NCI-H146 (cell line): ENCODE results near the gene COL11A1.

ENCODE experiments used
- DNase-seq: peaks from one replicate; lab custom pipeline; 2025; lab: John Stamatoyannopoulos, UW

The COL11A1 gene

DNA sequence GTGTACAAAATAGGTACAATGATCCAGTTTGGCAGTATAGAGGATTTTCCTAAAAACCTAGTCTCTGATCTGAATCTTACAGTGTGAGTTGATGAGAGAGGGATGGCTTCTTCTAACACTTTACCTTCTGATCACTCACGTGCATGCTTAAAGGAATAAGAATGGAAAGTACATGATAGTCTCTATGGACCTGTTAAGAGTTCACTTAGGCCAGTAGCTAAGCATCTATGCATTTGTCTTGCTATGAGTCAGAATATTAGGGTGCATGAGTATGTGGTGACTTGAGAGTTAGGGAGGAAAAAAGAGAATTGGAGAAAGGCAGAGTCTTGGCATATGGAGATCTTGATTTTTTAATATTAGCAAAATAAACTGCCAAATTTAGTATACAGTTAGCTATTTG is 206.3 kb downstream of the COL11A1 start:
- no peak for DNase-seq

DNA sequence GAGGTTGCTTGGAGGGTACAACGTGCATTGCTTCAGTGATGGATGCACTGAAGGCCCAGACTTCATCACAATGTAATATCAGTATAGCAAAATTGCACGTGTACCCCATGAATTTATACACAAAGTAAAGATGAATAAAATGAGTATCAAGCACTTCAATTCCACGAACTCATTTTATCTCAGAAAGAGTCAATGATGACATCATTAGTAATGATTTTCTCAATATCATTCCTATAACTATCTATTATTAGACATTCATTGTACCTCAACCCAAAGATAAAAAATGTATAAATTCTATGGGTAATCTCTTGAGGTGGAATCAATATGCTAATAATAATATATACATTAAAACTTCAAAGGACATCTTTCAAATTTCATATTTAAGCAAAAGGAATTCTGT is 208.4 kb downstream of the COL11A1 start:
- DNase-seq, result no peak

DNA sequence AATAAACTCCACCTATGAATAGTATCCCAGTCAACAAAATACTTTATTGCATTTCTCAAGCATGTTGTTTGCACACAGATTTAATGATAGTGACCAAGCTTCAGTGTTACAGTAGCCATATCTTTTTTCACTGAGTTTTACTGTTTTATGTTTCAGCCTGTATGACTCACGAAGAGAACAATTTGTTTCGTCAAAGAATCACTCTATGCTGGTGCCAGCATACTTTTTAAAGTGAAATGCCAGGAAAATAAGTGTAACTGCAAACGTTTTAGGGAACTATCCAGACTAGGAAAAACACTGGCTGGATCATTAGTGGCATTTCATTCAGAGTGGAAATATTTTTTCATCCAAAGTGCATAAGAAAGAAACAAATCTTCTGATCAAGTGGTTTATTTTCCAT is 210.8 kb downstream of the COL11A1 start:
- DNase-seq, result no peak

DNA sequence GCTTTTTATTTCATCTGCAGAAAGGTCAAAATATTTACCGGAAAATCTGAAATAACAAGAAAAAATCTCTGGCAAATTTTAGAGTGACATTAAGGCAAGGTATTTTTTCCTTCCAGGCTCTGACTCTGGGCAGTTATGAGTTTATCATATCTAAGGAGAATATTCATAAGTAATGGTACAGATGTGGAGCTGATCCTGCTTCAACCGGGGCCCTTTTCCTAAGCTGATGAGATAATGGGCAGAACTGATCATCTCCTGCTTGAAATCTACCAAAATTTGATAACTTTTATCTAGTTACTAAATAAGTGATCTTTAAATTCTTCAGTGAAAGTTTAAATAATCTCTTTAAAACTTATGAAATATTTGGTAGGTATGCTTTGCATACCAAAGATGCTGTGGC is 211.6 kb downstream of the COL11A1 start:
- no peak for DNase-seq

DNA sequence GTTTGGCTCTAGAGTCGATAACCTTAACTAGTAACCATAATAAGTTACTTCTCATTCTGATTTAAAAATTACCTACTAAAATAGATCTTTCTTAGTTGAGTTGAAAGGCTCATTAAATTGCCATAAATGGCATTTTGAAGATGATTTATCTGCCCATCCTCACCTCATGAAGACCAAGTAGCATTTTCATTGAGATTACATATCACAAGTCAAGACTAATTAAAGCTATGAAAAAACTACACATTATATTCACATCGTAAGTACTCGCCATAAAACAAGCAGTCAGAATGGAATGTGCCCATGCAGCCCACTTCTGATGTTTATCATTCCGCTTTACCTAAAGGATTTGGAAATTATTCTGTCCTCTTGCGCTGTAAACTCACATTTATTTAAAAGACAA is 212.0 kb downstream of the COL11A1 start:
- no peak for DNase-seq

DNA sequence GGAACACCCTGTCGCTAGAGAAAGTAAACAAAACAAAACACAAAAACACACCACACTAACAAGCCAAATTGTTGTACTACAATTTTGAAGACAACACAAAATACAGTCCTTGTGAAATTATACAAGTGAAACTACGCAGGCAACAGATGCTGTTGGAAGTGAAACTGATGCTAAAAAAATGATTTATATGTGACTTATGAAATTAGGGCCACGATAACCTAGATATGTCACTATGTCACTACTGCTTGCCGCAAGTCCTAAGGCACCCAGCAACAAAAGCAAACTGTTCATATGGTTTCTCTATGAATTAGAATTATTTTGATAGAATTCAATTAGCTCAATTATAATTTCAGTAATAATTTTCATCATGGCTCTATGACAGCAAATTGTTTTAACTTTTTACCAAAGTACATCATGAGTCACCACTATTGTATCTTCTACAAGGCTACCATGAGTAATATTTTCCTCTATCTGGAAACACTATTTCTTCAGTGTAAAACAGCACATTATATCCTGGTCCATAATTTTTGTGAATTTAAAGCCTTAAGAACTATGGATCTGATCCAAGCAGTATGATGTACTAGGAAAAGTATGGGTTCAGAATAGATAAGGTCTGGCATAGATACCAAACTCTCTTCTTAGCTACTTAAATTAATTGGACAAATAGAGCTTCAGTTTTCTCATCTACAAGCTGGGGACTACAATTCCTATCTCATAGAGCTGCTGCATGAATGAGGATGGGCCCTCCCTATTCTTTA is 216.3 kb downstream of the COL11A1 start:
- DNase-seq, result no peak

DNA sequence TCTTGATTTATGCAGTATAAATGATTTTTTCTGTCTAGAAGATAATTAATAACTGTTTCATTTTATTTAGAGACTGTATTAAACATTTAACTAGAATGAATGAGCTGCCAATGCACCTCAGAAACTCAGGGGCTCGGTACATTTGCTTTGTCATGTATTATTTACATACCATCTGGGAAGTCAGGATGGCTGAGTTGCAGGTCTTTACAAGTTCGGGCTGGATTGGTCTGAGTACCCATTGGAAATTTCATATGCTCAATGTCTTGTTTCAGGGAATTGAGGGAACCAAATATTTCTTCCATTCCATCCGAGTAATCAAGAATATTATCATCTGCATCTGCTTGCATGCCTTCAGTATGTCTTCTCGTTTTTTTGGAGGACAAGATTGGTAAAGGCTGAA is 221.7 kb downstream of the COL11A1 start:
- DNase-seq, result no peak

DNA sequence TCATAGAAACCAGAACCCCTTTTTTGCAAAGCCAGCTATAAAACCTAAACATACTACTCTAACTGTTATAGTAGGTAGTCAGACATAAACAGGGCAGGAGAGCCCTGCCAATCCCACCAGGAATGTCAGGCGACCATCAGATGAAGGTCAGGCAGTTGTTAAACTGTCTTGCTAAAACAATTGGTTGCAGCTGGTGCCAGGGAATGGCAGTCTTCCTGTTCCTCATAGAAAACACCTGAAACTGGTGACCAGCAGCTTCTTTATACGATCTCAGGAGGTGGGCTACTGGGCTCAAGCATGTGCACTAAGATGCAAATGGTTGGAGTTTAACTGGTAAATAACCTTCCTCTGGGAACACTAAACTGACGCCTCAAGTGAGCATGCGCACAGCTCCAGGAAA is 224.1 kb downstream of the COL11A1 start:
- DNase-seq, result no peak

DNA sequence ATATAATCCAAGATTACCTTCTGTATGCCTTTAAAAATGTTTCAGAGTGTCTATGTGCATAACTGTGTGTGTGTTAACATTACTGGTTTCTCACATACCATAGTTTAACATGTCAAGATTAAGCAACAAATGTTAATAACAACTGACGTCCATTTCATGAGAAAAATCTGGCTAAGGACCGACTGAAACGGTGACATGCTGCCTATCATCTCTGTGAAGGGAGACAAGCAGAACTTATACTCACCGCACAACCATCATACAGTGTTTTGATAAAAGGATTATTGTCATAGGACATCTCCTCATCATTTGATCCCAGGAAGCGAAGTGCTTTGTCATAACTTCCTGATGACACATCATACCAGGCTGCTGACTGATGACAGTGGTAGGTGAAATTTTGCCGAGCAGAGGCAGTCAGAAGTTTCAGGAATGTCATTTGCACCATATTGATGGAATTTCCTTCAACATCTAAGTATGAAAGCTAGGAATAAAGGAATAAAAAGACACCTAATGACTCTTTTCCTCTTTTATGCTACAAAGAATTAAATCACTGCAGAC is 228.8 kb downstream of the COL11A1 start:
- DNase-seq, result no peak

DNA sequence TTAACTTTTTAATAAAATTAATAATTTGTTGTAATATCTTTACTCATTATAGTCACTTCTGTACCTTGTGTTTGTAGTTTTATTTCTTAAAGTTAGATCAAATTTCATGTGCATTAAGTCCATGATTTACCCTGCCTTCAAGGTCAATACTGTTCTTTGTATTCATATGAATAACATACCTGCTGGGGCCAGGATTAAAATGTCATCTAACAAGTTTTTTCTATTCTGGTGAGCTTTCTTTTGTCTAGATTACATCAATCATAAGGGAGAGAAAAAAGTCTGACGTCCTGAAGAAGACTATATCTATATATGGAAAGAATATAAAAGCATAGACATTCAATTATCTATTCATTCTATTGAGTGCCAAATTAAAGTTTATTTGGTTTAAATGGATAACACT is 232.6 kb downstream of the COL11A1 start:
- peak; percentile 15 for DNase-seq

DNA sequence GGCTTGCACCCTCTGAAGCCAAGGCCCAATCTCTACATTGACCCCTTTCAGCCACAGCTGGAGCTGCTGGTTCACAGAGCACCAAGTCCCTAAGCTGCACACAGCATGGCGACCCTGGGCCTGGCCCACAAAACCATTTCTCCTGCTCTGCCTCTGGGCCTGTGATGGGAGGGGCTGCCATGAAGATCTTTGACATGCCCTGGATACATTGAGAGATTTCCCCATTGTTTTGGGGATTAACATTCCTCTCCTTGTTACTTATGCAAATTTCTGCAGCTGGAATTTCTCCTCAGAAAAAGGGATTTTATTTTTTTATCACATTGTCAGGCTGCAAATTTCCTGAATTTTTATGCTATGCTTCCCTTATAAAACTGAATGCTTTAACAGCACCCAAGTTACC is 235.8 kb downstream of the COL11A1 start:
- no peak for DNase-seq

DNA sequence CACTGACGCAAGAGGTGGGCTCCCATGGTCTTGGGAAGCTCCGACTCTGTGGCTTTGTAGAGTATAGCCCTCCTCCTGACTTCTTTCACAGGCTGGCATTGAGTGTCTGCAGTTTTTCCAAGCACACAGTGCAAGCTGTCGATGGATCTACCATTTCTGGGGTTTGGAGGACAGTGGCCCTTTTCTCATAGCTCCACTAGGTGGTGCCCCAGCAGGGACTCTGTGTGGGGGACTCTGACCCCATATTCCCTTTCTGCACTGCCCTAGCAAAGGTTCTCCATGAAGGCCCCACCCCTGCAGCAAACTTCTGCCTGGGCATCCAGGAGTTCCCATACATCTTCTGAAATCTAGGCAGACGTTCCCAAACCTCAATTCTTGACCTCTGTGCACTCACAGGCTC is 236.2 kb downstream of the COL11A1 start:
- DNase-seq, result no peak

DNA sequence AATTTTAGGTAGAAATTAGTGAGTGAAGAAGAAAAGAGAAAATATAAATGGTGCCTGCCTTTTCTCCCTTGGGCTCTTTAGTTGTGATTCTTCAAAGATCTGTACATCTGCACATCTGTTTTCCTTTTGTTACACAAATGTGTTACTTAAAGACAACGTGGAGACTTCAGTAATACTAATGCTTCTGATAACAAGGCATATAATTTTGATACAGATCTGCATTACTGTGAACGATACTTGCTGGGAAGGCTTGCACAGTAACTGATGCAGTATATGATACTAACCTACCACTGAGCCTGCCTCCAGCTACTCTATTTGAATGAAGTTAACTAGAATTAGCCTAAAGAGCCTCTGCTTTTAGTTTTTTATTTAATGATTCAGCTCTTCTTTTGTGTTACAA is 244.6 kb downstream of the COL11A1 start:
- no peak for DNase-seq

DNA sequence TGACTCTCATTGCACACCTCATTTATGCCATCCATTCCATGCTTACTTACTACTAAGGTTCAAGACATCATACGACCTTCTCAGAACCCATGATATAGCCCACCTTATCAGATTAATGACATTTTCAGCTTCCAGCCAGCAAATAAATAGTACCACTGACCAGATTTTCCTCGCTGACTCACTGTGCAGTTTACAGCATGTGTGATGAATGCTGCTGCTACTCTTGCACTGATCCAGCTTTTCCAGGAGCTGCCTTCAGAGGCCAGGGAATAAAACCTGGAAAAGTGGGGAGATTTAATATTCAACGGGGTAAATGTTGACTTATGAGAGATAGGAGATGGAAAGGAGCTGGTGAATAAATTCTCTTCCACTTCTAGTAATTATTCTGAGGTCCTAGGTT is 247.1 kb downstream of the COL11A1 start:
- no peak for DNase-seq

DNA sequence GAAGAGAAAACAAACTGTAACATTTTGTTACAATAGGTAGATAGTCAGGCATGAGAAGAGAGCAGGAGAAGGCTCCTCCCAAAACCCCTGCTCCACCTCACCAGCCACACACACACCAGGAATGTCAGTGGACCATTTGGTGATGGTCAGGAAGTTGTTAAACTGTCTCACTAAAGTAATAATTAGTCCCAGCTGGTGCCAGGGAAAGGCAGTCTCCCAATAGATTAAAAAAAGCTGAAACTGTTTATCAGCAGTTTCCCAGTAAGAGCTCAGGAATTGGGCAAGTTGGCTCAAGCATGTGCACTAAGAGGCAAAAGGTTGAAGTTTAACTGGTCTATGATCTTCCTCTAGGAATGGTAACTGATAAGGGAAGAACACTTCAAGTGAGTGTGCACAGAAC is 249.6 kb downstream of the COL11A1 start:
- DNase-seq, result no peak

DNA sequence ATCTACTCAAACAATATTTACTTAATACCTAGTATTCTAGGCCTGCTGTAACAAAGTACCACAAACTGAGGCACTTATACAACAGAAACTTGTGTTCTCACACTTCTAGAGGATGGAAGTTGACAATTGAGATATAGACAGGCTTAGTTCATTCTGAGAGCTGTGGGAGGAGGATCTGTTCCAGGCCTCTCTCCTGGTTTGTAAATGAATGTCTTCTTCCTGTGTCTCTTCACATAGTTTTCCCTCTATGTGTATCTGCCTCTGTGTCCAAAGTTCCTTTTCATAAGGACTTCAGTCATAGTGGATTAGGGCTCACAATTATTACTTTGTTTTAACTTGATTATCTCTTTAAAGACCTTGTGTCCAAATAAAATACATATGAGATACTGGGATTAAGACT is 251.1 kb downstream of the COL11A1 start:
- no peak for DNase-seq

DNA sequence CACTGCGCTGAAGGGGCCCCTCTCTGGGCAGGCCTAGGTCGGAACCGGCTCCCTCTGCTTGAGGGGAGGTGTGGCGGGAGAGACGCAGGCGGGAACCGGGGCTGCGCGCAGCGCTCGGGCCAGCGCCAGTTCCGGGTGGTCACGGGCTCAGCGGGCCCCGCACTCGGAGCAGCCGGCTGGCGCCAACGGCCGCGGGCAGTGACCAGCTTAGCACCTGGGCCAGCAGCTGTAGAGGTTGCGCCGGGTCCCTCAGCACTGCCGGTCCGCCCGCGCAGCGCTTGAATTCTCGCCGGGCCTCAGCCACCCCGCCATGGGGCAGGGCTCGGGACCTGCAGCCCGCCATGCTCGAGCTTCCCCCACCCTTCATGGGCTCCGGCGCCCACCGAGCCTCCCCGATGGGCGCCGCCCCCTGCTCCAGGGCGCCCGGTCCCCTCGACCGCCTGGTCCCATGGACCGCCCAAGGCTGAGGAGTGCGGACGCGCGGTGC is 254.6 kb downstream of the COL11A1 start:
- DNase-seq, result no peak

DNA sequence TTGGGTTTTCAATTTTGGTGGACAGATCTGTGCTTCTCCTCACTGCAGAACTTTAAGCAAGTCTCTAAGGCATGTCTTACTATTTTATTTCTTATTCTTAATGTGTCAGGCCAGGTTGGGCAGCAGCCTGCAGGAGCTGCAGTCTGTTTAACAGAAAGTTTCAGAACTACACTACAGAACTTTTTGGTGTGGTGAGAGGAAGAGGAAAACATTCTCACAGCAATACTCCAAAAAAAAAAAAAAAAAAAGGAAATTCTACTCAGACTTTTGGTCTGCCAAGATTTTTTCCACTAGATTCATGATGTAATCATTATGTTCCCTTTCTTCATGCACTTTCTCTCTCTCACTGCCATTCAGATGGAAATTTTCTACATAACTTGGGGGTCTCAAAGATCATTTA is 255.2 kb downstream of the COL11A1 start:
- DNase-seq, result no peak

DNA sequence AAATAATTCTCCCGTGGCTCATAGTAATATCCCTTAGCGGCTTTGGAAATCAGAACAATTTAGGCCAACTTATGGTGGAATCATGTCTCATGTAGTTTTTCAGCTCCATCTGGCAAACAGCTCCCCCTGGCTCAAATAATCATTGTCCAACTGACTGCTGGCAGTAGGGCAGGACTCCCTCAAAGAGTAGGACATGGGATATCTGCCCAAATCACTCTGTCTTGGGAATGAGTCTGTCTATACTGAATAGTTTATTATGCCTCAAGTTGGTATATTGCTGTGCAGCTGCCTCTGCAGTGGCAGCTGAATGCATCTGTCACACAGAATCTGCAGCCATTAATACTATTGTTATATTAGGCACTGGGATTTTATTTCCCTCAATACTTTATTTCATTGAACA is 255.7 kb downstream of the COL11A1 start:
- no peak for DNase-seq

DNA sequence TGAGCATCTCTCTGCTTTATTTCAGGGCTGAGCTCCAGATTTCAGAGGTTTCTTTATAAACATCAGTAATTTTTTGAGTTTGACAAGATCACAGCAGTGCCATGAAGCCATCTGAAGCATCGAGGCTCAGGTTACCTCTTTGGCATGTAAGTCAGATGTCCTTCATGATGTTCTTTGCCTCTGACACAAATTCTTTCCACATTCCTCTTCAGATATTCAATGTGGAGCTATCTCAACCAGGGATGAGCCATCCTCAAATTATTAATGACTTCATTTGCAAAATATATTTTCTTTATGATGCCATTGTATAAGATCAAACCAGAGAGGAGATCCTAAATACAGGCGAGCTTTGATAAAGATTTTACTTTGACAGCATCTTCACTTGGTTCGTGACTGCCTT is 256.7 kb downstream of the COL11A1 start:
- no peak for DNase-seq

DNA sequence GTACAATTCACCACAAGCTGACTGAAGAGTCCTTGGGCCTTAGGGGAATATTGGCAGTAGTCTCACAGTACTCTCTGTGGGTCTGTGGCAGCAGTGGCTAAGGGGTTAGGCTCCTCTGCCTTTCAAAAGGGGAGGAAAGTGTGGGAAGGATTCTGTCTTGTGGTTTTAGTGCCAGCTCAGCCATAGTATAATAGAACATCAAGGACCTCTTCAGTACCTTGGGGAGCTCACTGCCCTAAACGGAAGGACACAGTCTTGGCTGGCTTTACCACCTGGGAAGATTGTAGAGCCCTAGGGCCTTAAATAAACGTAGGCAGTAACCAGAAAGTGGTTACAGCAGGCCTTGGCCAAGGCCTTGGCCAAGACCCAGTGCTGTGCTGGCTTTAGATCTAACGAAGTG is 265.7 kb downstream of the COL11A1 start:
- DNase-seq, result no peak

DNA sequence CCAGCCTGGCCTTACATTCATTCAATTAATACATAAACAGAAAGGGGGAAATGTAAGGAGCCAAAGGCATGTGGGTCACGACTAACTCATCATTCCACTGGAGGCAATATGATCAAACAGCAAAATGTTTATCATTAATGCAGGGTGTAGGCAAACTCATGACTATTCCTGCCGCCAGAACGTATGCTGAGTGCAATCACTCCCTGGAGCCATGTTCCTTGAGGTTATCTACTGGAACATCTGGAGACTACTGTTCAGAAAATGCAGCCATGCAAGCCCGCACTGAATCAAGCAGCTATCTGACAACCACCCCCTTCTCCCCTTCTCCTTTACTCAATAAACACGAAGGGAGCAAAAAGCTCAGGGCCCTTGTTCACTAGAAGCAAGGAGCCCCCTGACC is 267.6 kb downstream of the COL11A1 start:
- no peak for DNase-seq

DNA sequence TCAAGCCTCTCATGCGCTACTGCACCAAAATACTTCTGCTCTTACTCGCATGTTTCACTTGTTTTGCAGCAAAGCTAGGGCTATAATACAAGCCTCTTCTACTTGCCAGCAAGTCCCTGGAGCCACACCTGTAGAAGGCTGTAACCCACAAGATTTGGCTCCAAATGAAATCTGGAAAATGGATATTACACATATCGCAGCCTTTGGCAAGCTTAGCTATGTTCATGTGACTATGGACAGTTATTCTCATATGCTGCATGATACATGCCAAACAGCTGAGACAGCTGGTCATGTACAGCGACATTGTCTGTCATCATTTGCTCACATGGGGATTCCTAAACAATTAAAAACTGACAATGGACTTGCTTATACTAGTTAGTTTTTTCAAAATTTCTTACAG is 270.3 kb downstream of the COL11A1 start:
- no peak for DNase-seq

DNA sequence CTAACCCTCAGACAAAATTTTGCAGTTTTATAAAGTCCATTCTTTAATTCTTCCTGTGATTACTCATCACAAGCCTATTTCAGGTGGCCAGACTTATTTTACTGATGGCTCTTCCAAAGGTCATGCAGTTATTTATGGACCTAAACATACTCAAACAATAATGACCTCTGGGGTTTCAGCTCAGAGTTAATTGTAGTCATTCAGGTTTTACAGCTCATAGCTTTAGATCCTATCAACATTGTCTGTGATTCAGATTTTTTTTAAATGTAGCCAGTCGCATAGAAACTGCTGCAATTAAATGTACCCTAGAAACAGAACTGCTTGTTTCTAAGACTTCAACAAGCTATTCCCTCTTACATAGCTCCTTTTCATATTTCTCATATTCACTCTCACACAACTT is 270.8 kb downstream of the COL11A1 start:
- no peak for DNase-seq
